ENCODE results near the gene CCT8.
"Not testable (repeated sequence)": the region's sequence is repeated elsewhere in the genome, so short reads cannot be mapped to it uniquely, and the experiment has no call there.

The CCT8 gene

GRCh38 chr21:29024474-29025327, 48.7 kb downstream of the CCT8 start, which contains the start of gene USP16:
TSS of gene USP16 (plus strand) at chr21:29024668. CDS start at chr21:29027914, 3,246 bp downstream.
- DNase-seq (ENCODE audit: extremely low read depth in 1 of 2, low read depth in 1 of 2): peak; percentile 86 to 87

- no peak for DNase-seq (ENCODE audit: extremely low read depth in 1 of 2, low read depth in 1 of 2)
Measured at GRCh38 chr21:29022166-29022565, 51.3 kb downstream of the CCT8 start.

- no peak for DNase-seq (ENCODE audit: extremely low read depth in 1 of 2, low read depth in 1 of 2)
Measured at GRCh38 chr21:29018540-29018939, 54.9 kb downstream of the CCT8 start.

GRCh38 chr21:29017639-29018237, 55.7 kb downstream of the CCT8 start:
- DNase-seq (ENCODE audit: extremely low read depth in 1 of 2, low read depth in 1 of 2): no peak

GRCh38 chr21:29011236-29011635, 62.2 kb downstream of the CCT8 start:
- not testable (repeated sequence) for DNase-seq (ENCODE audit: extremely low read depth in 1 of 2, low read depth in 1 of 2)

- no peak for DNase-seq (ENCODE audit: extremely low read depth in 1 of 2, low read depth in 1 of 2)
Measured at GRCh38 chr21:29008367-29008766, 65.1 kb downstream of the CCT8 start.

GRCh38 chr21:29007810-29008209, 65.6 kb downstream of the CCT8 start:
- DNase-seq (ENCODE audit: extremely low read depth in 1 of 2, low read depth in 1 of 2): no peak

- DNase-seq (ENCODE audit: extremely low read depth in 1 of 2, low read depth in 1 of 2): no peak
Measured at GRCh38 chr21:29007135-29007534, 66.3 kb downstream of the CCT8 start.
